Measurements from ENCODE around the gene RBCK1.
A peak's percentile ranks its signal among the peaks of the same experiment; 100 is the strongest.

GRCh38 chr20:462199-462991 is 54.3 kb downstream of the RBCK1 start, which contains the start of gene TBC1D20:
- TF ChIP-seq E2F1 (CRISPR knock-in tag; IDR thresholded peaks at IDR 0.05) (no peak), POLR2A (conservative IDR thresholded peaks at IDR 0.05) (peak; percentile 68), LARP7 (IDR thresholded peaks at IDR 0.05) (no peak), ATF7 (IDR thresholded peaks at IDR 0.05) (no peak; the same call in none of the 2 replicates), ZNF785 (CRISPR knock-in tag; IDR thresholded peaks at IDR 0.05) (no peak), KLF16 (IDR thresholded peaks at IDR 0.05) (no peak), ELK1 (CRISPR knock-in tag; IDR thresholded peaks at IDR 0.05) (no peak), KDM1A (IDR thresholded peaks at IDR 0.05) (no peak), NBN (IDR thresholded peaks at IDR 0.05; ENCODE audit: low read depth) (no peak)
- TF ChIP-seq, protein P1, sequence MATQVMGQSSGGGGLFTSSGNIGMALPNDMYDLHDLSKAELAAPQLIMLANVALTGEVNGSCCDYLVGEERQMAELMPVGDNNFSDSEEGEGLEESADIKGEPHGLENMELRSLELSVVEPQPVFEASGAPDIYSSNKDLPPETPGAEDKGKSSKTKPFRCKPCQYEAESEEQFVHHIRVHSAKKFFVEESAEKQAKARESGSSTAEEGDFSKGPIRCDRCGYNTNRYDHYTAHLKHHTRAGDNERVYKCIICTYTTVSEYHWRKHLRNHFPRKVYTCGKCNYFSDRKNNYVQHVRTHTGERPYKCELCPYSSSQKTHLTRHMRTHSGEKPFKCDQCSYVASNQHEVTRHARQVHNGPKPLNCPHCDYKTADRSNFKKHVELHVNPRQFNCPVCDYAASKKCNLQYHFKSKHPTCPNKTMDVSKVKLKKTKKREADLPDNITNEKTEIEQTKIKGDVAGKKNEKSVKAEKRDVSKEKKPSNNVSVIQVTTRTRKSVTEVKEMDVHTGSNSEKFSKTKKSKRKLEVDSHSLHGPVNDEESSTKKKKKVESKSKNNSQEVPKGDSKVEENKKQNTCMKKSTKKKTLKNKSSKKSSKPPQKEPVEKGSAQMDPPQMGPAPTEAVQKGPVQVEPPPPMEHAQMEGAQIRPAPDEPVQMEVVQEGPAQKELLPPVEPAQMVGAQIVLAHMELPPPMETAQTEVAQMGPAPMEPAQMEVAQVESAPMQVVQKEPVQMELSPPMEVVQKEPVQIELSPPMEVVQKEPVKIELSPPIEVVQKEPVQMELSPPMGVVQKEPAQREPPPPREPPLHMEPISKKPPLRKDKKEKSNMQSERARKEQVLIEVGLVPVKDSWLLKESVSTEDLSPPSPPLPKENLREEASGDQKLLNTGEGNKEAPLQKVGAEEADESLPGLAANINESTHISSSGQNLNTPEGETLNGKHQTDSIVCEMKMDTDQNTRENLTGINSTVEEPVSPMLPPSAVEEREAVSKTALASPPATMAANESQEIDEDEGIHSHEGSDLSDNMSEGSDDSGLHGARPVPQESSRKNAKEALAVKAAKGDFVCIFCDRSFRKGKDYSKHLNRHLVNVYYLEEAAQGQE (IDR thresholded peaks at IDR 0.05; ENCODE audit: borderline replicate concordance) = peak; percentile 81
- TF ChIP-seq, protein P1 (CRISPR knock-in tag; IDR thresholded peaks at IDR 0.05; ENCODE audit: low read depth) = no peak
- TF ChIP-seq, protein P2, sequence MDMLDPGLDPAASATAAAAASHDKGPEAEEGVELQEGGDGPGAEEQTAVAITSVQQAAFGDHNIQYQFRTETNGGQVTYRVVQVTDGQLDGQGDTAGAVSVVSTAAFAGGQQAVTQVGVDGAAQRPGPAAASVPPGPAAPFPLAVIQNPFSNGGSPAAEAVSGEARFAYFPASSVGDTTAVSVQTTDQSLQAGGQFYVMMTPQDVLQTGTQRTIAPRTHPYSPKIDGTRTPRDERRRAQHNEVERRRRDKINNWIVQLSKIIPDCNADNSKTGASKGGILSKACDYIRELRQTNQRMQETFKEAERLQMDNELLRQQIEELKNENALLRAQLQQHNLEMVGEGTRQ (CRISPR knock-in tag; IDR thresholded peaks at IDR 0.05) = peak; percentile 87
